Suppressor macrophage treated with lipopolysaccharide for 1 hour (primary cell): ENCODE results near the gene PNPLA6.
A peak's percentile ranks its signal among the peaks of the same experiment; 100 is the strongest.

ENCODE experiments used
- DNase-seq, 3 donors: peaks; one replicate each; pipeline ENCODE4 v3.0.0-alpha.2; 2020 to 2022

The PNPLA6 gene

DNA sequence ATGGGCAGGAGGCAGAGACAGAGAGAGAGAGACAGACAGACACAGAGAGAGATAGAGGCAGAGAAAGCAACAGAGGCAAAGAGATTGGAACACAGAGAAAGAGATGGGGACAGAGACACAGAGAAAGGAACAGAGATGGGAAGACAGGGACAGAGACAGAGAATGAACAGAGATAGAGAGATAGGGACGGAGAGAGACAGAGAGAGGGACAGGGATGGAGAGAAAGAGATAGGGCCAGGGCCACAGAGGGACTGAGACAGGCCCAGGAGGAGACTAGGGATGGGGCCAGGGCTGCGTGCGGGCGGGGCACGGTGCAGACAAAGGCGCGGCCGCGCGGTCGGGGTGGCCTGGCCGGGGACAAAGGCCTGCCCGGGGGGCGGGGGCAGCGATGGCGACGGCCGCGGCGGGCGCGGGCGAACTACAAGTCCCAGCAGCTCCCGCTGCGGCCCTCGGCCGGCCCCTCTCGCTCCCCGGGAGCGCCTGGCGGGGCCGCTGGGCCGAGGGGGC, 19.8 kb upstream of the PNPLA6 start, which contains the start of gene ZNF358:
ZNF358 (plus strand) TSS at position 459 of the 507 bp plus-strand sequence. CDS start 3,140 bp downstream, outside the sequence.
- DNase-seq, result peak; percentile 53 to 80 (median 61)

DNA sequence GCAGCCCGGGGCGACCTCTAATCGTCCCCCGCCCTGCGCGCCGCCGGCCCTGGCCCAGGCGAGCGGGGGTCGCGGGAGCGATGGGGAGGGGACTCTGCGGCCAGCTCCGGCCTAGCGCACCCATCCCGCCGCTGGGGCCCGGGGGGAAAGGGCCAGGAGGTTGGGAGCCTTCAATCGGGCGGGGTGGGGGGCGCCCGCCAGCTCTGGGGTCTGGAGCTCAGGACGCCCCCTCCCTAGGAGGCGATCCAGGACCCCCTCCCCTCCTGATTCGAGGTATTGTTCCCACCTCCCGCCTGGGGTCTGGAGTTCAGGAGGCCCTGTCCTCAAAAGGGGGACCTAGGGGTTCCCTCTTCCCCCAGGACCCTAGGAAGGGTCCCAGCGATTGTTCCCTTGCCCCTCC, 19.2 kb upstream of the PNPLA6 start:
- DNase-seq, result no peak

DNA sequence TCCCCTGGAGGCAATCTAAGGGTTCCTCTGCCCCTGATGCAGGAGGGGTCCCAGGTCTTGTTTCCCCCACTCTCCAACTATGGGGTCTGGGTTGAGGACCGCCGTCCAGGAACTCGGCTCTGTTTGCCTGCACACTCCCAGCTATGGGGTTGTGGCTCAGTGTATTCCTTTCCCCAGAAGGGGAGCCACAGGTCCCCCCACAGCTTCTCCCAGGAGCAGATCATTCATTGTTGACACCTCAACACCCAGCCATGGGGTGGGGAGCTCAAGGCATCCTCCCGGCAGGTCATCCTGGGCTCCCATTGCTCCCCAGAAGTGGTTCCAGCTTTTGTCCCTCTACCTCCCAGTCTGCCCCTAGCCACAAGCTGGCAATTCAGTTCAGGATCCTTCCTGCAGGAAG, 18.6 kb upstream of the PNPLA6 start:
- no peak for DNase-seq

DNA sequence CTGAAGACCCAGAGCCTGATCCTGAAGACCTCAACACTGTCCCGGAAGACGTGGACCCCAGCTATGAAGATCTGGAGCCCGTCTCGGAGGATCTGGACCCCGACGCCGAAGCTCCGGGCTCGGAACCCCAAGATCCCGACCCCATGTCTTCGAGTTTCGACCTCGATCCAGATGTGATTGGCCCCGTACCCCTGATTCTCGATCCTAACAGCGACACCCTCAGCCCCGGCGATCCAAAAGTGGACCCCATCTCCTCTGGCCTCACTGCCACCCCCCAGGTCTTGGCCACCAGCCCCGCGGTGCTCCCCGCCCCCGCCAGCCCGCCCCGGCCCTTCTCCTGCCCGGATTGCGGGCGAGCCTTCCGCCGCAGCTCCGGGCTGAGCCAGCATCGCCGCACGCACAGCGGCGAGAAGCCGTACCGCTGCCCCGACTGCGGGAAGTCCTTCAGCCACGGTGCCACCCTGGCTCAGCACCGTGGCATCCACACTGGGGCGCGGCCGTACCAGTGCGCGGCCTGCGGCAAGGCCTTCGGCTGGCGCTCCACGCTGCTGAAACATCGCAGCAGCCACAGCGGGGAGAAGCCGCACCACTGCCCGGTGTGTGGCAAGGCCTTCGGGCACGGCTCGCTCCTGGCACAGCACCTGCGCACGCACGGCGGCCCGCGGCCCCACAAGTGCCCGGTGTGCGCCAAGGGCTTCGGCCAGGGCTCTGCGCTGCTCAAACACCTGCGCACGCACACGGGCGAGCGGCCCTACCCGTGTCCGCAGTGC, 16.0 kb upstream of the PNPLA6 start:
- DNase-seq, result no peak

DNA sequence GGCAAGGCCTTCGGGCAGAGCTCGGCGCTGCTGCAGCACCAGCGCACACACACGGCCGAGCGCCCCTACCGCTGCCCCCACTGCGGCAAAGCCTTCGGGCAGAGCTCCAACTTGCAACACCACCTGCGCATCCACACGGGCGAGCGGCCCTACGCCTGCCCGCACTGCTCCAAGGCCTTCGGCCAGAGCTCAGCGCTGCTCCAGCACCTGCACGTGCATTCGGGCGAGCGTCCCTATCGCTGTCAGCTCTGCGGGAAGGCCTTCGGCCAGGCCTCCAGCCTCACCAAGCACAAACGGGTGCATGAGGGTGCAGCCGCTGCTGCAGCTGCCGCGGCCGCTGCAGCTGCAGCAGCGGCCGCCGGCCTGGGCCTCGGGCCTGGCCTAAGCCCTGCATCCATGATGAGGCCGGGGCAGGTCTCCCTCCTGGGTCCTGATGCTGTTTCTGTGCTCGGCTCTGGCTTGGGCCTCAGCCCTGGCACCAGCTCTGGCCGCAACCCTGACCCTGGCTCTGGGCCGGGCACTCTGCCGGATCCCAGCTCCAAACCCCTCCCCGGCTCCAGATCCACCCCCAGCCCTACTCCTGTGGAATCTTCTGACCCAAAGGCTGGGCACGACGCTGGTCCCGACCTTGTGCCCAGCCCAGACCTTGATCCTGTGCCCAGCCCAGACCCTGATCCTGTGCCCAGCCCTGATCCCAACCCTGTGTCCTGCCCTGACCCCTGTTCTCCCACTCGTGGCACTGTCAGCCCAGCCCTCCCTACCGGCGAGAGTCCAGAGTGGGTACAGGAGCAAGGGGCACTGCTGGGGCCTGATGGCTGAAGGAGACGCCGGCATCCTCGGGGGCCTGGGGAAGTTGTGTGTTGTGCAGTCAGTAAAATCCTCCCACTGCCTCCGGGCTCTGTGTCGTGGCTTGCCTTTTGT, 15.1 kb upstream of the PNPLA6 start:
- DNase-seq, result no peak

DNA sequence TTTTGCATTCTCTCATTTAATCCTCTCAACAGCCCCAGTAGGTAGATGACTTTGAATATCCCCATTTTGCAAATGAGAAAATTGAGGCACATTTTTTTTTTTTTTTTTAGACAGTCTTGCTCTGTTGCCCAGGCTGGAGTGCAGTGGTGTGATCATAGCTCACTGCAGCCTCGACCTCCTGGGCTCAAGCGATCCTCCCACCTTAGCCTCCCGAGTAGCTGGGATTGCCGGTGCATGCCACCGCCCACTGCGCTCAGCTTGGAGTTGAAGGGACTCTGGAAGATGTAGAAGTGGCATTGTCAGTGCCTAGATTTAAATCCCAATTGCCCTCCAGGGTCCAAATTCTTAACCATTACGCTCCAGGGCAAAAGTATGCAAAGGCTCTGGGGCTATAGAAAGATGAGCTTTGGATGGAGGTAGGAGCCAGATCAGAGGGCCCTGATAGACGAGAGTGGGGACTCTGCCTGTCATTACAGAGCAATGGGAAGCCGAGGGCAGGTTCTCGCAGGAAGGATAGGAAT, 13.9 kb upstream of the PNPLA6 start:
- DNase-seq, result no peak

DNA sequence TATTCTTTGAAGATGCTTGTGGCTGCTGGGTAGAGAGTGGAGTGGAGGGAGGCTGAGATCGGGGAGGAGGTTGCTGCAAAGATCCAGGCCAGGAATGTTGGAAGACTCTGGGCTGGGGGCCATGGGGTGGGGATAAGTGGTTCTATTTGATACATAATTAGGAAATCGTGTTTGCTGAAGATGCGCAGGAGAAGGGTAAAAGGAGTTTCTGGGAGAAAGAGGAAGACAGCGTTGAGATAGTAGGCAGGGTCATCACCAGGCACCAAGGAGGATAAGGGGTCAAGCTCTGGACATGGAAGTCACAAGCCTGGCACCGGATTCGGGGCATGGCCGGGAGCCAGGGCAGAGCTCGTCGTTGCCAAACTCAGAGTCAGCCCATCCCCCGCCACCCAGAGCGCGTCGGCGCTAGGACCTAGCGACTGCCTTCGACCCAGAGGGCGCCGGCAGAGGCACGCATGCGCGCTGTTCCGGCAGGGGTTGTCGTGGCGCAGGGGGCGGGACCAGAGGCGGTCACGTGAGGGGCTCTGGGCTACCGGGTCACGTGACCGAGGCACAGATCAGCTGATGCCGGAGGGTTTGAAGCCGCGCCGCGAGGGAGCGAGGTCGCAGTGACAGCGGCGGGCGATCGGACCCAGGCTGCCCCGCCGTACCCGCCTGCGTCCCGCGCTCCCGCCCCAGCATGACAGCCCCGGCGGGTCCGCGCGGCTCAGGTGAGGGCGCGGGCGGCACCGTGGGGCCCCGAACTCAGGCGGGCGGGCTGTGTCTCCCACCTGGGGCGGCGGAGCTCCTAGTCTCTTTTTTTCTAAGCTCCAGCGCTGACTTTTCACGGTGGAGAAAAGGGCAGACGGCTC, 13.2 kb upstream of the PNPLA6 start, which contains the start of gene MCOLN1:
MCOLN1 (plus strand) TSS at position 553 of the 851 bp plus-strand sequence; CDS start at position 680, 127 bp downstream.
- peak; percentile 99 to 100 (median 100) for DNase-seq

DNA sequence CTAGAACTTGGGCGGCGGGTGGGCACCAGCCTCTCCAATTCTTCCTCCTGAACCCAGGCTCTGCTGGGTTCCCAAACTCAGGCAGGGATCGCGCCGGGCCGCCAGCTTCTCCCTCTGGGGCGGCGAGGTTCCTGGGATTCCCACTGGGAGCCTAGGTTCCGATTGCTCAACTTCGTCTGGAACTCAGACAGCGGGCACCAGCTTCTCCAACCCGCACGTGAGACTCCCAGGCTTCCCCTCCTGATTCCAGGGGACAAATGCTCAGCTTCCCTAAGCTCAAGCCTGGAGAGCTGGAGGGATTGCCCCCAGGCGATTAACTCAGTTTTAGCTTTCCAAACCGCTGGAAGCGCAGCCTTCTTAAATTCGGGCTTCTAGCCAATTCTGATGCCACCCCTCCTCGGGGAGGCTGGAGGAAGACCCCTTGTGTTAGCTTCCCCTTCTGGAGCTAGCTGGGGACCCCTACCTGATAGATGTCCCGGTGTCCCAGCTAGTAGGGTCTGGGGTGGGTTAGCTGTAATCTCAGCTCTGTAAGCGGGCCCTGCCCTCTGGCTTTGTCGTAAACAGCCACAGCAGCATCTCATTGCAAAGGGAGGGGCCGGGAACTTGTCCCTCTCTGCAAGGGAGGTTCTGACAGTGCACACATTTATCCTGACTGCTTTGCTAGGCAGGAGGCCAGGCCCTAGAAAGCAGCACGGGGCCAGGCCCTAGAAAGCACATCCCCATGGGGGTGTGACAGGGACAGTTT, 12.4 kb upstream of the PNPLA6 start:
- DNase-seq, result peak; percentile 33 to 56 (median 50)

DNA sequence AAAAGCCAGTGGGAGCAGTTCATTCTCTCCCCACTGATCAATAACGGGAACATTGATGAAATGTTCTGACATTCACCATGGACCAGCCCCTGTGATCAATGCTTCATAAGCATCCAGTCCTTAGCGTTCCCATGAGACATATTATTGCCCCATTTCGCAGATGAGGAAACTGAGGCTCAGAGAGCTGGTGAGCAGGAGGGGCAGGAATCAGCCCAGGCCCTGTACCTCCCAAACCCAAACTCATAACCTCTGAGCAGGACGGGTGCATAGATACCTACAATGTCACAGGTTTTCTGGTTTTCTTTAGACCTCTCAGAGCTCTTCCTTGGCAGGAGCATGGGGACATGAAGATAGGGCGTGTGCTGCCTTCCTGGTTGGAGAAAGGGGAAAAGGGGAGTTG, 11.0 kb upstream of the PNPLA6 start:
- no peak for DNase-seq

DNA sequence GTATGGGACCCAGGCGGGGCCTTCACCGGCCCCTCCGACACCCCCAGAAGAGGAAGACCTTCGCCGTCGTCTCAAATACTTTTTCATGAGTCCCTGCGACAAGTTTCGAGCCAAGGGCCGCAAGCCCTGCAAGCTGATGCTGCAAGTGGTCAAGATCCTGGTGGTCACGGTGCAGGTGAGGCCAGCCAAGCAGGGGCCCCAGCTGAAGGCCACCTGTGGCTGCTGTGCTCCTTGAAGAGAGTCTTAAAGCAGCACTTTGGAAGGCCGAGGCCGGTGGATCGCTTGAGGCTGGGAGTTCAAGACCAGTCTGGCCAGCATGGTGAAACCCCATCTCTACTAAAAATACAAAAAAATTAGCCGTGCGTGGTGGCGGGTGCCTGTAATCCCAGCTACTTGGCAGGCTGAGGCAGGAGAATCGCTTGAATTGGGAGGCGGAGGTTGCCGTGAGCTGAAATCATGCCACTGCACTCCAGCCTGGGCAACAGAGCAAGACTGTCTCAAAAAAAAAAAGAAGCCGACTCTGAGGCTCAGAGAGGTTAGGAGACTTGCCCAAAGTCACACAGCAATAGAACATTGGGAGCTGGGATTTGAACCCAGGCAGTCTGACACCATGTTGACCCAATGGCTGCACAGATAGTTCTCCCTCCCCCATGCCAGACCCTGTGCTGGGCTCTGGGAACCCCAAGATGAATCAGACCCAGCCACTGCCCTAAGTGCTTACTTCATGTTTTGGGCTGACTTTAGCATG, 10.4 kb upstream of the PNPLA6 start:
- DNase-seq, result peak; percentile 47 to 57 (median 48)

DNA sequence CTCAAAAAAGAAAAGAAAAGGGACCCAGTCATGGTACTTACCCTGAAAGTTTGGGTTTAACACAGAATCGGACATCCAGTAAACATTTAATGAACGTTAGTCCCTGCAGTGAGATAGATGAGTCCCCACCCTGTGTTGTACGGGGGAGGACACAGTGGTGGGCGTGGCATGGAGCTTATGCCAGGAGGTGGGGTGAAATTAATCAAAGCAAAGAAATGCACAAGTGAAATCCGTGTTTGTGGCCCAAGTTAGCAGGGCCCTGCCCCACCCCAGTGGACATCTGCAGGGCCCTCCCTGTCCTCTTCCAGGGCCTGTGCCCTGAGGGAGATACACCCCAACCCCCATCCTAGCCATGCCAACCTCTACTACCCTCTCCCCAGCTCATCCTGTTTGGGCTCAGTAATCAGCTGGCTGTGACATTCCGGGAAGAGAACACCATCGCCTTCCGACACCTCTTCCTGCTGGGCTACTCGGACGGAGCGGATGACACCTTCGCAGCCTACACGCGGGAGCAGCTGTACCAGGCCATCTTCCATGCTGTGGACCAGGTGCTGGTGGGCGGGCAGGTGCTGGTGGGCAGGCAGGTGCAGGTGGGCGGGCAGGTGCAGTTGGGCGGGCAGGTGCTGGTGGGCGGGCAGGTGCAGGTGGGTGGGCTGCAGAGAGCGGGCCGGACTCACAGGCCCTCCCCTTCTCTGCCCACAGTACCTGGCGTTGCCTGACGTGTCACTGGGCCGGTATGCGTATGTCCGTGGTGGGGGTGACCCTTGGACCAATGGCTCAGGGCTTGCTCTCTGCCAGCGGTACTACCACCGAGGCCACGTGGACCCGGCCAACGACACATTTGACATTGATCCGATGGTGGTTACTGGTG, 9.2 kb upstream of the PNPLA6 start:
- DNase-seq, result no peak

DNA sequence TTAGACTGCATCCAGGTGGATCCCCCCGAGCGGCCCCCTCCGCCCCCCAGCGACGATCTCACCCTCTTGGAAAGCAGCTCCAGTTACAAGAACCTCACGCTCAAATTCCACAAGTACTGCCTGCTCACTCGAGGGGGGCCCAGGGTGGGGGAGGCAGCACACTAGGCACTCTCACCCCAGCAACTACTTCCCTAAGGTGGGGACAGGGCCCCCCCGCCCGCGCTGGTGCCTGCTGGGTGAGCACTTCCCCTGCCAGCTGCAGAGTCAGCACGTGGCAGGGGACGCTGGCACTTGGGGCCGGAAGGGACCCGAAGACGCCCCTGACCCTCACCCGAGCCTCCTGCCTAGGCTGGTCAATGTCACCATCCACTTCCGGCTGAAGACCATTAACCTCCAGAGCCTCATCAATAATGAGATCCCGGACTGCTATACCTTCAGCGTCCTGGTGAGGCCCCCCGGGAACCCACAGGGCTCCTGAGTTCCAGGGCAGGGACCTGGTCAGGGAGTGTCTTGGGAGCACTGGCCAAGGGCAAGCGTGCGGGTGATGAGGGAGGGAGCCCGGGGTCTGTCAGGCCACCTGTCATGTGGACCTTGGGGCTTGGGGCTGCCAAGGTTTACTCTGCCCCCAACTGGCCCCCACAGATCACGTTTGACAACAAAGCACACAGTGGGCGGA, 7.9 kb upstream of the PNPLA6 start:
- DNase-seq, result peak; percentile 32 to 57 (median 34)

DNA sequence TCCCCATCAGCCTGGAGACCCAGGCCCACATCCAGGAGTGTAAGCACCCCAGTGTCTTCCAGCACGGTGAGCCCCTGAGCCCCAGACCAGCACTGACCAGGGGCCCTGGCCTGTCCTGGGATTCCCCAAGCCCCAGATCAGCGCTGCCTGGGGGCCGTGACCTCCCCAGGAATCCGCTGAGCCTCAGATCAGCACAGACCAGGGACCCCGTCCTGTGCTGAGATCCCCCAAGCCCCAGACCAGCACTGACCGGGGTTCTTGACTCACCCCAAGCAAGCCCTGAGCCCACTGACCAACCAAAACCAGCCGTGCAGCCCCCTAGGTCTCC, 7.4 kb upstream of the PNPLA6 start:
- DNase-seq, result no peak

DNA sequence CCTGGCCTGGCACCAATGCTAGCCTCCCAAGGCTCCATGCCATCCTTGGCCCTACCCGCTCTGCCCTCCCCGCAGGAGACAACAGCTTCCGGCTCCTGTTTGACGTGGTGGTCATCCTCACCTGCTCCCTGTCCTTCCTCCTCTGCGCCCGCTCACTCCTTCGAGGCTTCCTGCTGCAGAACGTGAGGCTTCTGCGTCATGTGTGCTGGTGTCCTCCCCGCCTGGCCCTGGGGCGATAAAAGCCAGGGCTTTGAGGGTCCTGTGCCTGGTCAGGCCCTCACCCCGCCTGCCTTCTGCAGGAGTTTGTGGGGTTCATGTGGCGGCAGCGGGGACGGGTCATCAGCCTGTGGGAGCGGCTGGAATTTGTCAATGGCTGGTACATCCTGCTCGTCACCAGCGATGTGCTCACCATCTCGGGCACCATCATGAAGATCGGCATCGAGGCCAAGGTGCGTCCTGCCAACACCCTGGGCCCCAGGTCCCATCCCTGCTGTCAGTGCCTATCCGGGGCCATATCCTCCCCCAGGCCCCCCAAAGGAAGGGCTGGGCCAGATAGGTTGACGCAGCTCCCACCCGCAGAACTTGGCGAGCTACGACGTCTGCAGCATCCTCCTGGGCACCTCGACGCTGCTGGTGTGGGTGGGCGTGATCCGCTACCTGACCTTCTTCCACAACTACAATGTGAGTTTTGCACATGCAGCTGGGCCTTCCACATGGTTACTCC, 6.8 kb upstream of the PNPLA6 start:
- no peak for DNase-seq

DNA sequence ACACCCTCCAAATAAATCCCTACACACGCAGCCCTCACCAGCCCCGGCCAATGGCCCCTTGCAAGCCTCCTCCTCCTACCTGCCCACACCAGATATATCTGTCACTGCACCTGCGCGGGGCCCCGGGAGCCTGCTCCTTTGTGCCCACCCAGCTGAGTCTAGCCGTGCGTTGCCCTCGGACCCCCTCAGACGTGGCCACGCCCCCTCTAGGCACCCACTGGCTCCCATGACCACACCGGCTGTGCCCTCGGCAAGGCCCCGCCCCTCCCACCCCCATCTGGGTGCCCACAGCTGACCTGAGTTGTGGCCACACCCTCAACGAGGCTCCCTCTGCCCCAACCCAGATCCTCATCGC, 6.3 kb upstream of the PNPLA6 start:
- no peak for DNase-seq

DNA sequence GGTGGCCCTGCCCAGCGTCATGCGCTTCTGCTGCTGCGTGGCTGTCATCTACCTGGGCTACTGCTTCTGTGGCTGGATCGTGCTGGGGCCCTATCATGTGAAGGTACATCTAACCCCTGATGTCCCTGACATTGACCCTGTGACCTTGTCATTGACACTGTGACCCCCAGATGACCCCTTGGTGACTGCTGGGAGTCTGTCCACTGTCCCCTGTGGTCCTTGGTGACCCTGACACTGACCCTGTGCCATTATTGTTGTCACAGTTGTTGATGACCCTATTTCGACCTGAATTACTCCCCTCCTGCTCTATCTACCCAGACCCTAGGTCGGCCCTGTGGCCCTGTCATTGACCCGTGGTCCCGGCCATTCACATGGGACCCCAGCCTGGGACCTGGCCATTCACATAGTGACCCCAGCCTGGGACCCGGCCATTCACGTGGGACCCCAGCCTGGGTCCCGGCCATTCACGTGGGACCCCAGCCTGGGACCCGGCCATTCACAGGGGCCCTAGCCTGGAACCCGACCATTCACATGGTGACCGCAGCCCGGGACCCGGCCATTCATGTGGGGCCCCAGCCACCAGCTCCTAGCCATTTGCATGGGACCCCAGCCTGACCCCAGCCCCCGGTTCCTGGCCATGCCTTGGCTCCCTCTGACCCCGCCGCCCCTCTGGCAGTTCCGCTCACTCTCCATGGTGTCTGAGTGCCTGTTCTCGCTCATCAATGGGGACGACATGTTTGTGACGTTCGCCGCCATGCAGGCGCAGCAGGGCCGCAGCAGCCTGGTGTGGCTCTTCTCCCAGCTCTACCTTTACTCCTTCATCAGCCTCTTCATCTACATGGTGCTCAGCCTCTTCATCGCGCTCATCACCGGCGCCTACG, 5.7 kb upstream of the PNPLA6 start:
- no peak for DNase-seq

DNA sequence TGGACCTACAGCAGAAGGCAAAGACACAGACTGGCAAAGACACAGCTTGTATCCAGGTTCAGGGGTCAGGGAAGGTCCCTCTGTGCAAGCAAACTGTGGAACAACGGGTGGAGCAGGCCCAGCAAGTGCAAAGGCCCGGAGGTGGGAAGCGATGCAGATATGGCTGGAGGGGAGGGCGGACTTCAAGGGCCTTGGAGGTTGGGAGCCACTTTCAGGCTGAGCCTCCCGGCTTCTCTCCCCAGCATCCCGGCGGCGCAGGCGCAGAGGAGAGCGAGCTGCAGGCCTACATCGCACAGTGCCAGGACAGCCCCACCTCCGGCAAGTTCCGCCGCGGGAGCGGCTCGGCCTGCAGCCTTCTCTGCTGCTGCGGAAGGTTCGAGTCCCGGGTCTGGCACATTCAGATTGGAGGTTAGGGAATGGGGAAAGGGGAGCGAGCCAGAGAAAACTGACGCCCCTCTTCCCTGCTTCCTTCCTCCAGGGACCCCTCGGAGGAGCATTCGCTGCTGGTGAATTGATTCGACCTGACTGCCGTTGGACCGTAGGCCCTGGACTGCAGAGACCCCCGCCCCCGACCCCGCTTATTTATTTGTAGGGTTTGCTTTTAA, 2.1 kb upstream of the PNPLA6 start:
- no peak for DNase-seq
